ENCODE results near the gene SRSF11. TPM values are rescaled to one million over a fixed set of nuclear protein-coding genes. Genes with fewer than 3 reads are reported as not detected.

The SRSF11 gene
- total RNA-seq, 1 experiment from 2014 or later = 145 TPM

DNA sequence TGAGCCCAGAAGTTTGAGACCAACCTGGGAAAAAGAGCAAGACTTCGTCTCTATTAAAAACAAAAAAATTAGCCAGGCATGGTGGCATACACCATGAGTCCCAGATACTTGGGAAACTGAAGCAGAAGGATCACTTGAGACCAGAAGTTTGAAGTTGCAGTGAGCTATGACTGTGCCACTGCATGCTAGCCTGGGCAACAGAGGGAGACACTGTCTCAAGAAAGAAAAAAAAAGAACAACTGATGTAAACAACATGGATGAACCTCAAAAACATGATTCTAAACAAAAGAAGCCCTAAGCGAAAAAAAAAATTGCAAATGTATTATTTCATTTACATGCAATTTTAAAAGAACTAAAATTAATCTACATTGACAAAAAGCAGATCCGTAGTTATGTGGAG is 24.8 kb upstream of the SRSF11 start:
- ATAC-seq (no peak), DNase-seq (ENCODE audit: low read depth, low spot score) (no peak)
- intact Hi-C loops (cut with micrococcal nuclease; ENCODE audit: unreplicated experiment) = no loop called here
- Histone ChIP-seq H3K27ac (ENCODE audit: low read length) (no peak overlapping the region), H3K9me3 (ENCODE audit: control insufficient read depth, insufficient read depth, low read depth, low read length) (no peaks in the 10 kb centered on the region), H3K27me3 (ENCODE audit: control insufficient read depth, insufficient read depth, low read length) (no peaks in the 10 kb centered on the region), H3K4me3 (ENCODE audit: low read depth in 2 of 2, low read length in 2 of 2) (no peak overlapping the region), H3K4me1 (ENCODE audit: control insufficient read depth, insufficient read depth, low read length) (no peaks in the 10 kb centered on the region), H3K36me3 (ENCODE audit: control insufficient read depth, insufficient read depth, low read length) (no peaks in the 10 kb centered on the region)
- in situ Hi-C loops (cut with HindIII; ENCODE audit: low pct_unique_long_range_greater_than_20kb, low sequenced_read_pairs) = no loop called here
- CTCF ChIA-PET = no interaction called here
- POLR2A ChIA-PET = no interaction called here
- BruUV-seq (replicated peaks) = no TSS peak
- TF ChIP-seq, protein P1, sequence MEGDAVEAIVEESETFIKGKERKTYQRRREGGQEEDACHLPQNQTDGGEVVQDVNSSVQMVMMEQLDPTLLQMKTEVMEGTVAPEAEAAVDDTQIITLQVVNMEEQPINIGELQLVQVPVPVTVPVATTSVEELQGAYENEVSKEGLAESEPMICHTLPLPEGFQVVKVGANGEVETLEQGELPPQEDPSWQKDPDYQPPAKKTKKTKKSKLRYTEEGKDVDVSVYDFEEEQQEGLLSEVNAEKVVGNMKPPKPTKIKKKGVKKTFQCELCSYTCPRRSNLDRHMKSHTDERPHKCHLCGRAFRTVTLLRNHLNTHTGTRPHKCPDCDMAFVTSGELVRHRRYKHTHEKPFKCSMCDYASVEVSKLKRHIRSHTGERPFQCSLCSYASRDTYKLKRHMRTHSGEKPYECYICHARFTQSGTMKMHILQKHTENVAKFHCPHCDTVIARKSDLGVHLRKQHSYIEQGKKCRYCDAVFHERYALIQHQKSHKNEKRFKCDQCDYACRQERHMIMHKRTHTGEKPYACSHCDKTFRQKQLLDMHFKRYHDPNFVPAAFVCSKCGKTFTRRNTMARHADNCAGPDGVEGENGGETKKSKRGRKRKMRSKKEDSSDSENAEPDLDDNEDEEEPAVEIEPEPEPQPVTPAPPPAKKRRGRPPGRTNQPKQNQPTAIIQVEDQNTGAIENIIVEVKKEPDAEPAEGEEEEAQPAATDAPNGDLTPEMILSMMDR (IDR thresholded peaks at IDR 0.05) = peak; percentile 9; the same call in 1 of the 2 replicates
- no peak for TF ChIP-seq REST (IDR thresholded peaks at IDR 0.05; ENCODE audit: insufficient read depth in 1 of 2, low read depth in 2 of 2, low read length in 1 of 2)

DNA sequence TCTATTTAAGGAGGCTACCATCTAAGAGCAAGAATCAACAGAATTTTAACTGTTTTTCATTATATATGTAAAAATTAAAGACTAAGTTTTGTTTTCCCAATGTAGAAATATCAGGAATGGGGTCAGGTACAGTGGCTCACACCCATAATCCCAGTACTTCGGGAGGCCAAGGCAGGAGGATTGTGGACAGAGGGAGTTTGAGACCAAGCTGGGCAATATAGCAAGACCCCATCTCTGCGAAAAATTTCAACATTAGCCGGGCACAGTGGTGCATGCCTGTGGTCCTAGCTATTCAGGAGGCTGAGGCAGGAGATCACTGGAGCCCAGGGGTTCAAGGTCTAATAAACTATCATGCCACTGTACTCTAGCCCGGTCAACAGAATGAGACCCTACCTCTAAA is 21.1 kb upstream of the SRSF11 start:
- TF ChIP-seq SIN3A (IDR thresholded peaks at IDR 0.05; ENCODE audit: borderline replicate concordance, insufficient read depth, low read depth, low read length) = no peak
- in situ Hi-C loops (cut with HindIII; ENCODE audit: low pct_unique_long_range_greater_than_20kb, low sequenced_read_pairs) = no loop called here
- no peak overlapping the region for H3K27ac ChIP-seq (ENCODE audit: low read length)
- H3K4me1 ChIP-seq (ENCODE audit: control insufficient read depth, insufficient read depth, low read length) = peaks cover 7% of the 10 kb centered on the region; the same call in 1 of the 2 replicates
- ATAC-seq (no peak), DNase-seq (ENCODE audit: low read depth, low spot score) (no peak)
- intact Hi-C loops (cut with micrococcal nuclease; ENCODE audit: unreplicated experiment) = no loop called here
- ChIA-PET POLR2A (no interaction called here), CTCF (no interaction called here)
- no peaks in the 10 kb centered on the region for H3K36me3 ChIP-seq (ENCODE audit: control insufficient read depth, insufficient read depth, low read length)
- BruUV-seq (replicated peaks) = no TSS peak
- no peaks in the 10 kb centered on the region for H3K27me3 ChIP-seq (ENCODE audit: control insufficient read depth, insufficient read depth, low read length)
- H3K9me3 ChIP-seq (ENCODE audit: control insufficient read depth, insufficient read depth, low read depth, low read length) = no peaks in the 10 kb centered on the region
- H3K4me3 ChIP-seq (ENCODE audit: low read depth in 2 of 2, low read length in 2 of 2) = no peak overlapping the region

- in situ Hi-C loops (cut with HindIII; ENCODE audit: low pct_unique_long_range_greater_than_20kb, low sequenced_read_pairs) = no loop called here
- intact Hi-C loops (cut with micrococcal nuclease; ENCODE audit: unreplicated experiment) = no loop called here
- ChIA-PET CTCF (no interaction called here), POLR2A (no interaction called here)
- peaks cover 7% of the 10 kb centered on the region; the same call in 1 of the 2 replicates for H3K4me1 ChIP-seq (ENCODE audit: control insufficient read depth, insufficient read depth, low read length)
- no peak for ATAC-seq
- TF ChIP-seq, protein P1 (IDR thresholded peaks at IDR 0.05) = no peak
- TF ChIP-seq REST (IDR thresholded peaks at IDR 0.05; ENCODE audit: insufficient read depth in 1 of 2, low read depth in 2 of 2, low read length in 1 of 2) = no peak
- no peak for TF ChIP-seq POLR2AphosphoS5 (IDR thresholded peaks at IDR 0.05; ENCODE audit: low read depth, low read length)
- no peak for TF ChIP-seq TCF7L2 (IDR thresholded peaks at IDR 0.05; ENCODE audit: low read depth, low read length)
- no peak for TF ChIP-seq SIN3A (IDR thresholded peaks at IDR 0.05; ENCODE audit: borderline replicate concordance, insufficient read depth, low read depth, low read length)
- no peak overlapping the region for H3K4me3 ChIP-seq (ENCODE audit: low read depth in 2 of 2, low read length in 2 of 2)
- no peaks in the 10 kb centered on the region for H3K27me3 ChIP-seq (ENCODE audit: control insufficient read depth, insufficient read depth, low read length)
- H3K9me3 ChIP-seq (ENCODE audit: control insufficient read depth, insufficient read depth, low read depth, low read length) = no peaks in the 10 kb centered on the region
- peaks cover 4% of the 10 kb centered on the region; the same call in 1 of the 2 replicates for H3K36me3 ChIP-seq (ENCODE audit: control insufficient read depth, insufficient read depth, low read length)
- H3K27ac ChIP-seq (ENCODE audit: low read length) = no peak overlapping the region
- no peak for DNase-seq (ENCODE audit: low read depth, low spot score)
- no TSS peak for BruUV-seq (replicated peaks)
Measured at GRCh38 chr1:70202173-70202758, 18.9 kb upstream of the SRSF11 start.
